H1 (cell line): ENCODE measurements around the gene CGB3. TPM values are rescaled to one million over a fixed set of nuclear protein-coding genes. Genes with fewer than 3 reads are reported as not detected.

Experiments used
- CTCF ChIA-PET: fragments of 300-600 bp; sonication (Branson Sonifier 250); formaldehyde crosslinking; loops from one replicate; lab custom pipeline; 2021; ENCODE audit not compliant: partially characterized antibody; lab: Charles Lee
- POLR2A ChIA-PET: fragments of 300-600 bp; sonication (Branson Sonifier 250); formaldehyde crosslinking; loops from one replicate; lab custom pipeline; 2021; ENCODE audit warnings: inconsistent platforms; ENCODE audit not compliant: partially characterized antibody; lab: Charles Lee
- DNase-seq, 2 experiments: peaks; one replicate each; pipeline versions ENCODE4 v3.0.0 to v3.0.0-alpha.2; 2010 to 2022; ENCODE audit warnings: low spot score in 2 of 2, low read depth in 1 of 2, mixed read lengths in 1 of 2
- FAIRE-seq: peaks from 2 replicates; lab custom pipeline; 2011; peaks lifted over from hg19 to GRCh38; lab: Jason Lieb, UNC
- H2AFZ ChIP-seq: 2 replicates; pipeline ENCODE4 v1.8.1; 2012; ENCODE audit warnings: low read length, inconsistent platforms
- H2AK5ac ChIP-seq: 2 replicates; pipeline ENCODE4 v1.6.1; 2013; ENCODE audit warnings: low read depth, low read length
- H2BK120ac ChIP-seq: replicated peaks from 2 replicates; pipeline ENCODE3; 2013; ENCODE audit warnings: low read depth, low read length, inconsistent platforms
- H2BK12ac ChIP-seq: 2 replicates; pipeline ENCODE4 v1.6.1; 2013; ENCODE audit warnings: low read depth, low read length
- H2BK15ac ChIP-seq: 2 replicates; pipeline ENCODE4 v1.6.1; 2013; ENCODE audit warnings: low read length
- H2BK20ac ChIP-seq: 2 replicates; pipeline ENCODE4 v1.6.1; 2013; ENCODE audit warnings: low read length
- H2BK5ac ChIP-seq: 2 replicates; pipeline ENCODE4 v1.6.1; 2013; ENCODE audit warnings: low read depth, low read length
- H3K14ac ChIP-seq: 2 replicates; pipeline ENCODE4 v1.6.1; 2013; ENCODE audit warnings: inconsistent platforms; ENCODE audit not compliant: insufficient read length
- H3K18ac ChIP-seq: 2 replicates; pipeline ENCODE4 v1.6.1; 2013; ENCODE audit warnings: low read length; ENCODE audit errors: extremely low read depth
- H3K23ac ChIP-seq: 2 replicates; pipeline ENCODE4 v1.6.1; 2013; ENCODE audit warnings: inconsistent platforms; ENCODE audit not compliant: insufficient read length
- H3K23me2 ChIP-seq: 2 replicates; pipeline ENCODE4 v1.6.1; 2013; ENCODE audit warnings: low read depth, low read length
- H3K27ac ChIP-seq: 2 replicates; pipeline ENCODE4 v1.6.1; 2011; ENCODE audit warnings: low read depth, low read length, inconsistent platforms
- H3K27me3 ChIP-seq, 4 experiments: replicated peaks in 1 of 4; 1 replicate in 1 of 4; 2 replicates in 3 of 4; pipeline versions ENCODE4 v1.6.1 to v1.8.1; 2011 to 2013; ENCODE audit warnings: low read length in 3 of 4, mild to moderate bottlenecking in 3 of 4, inconsistent platforms in 2 of 4, mixed read lengths in 2 of 4, moderate library complexity in 1 of 4; ENCODE audit not compliant: control insufficient read depth in 3 of 4, insufficient read depth in 3 of 4; ENCODE audit errors: extremely low read depth in 1 of 4
- H3K36me3 ChIP-seq, 4 experiments: 2 replicates each; pipeline versions ENCODE4 v1.6.1 to v1.8.1; 2011 to 2013; ENCODE audit warnings: mild to moderate bottlenecking in 4 of 4, low read length in 3 of 4, moderate library complexity in 2 of 4, control low read depth in 1 of 4, inconsistent platforms in 1 of 4; ENCODE audit not compliant: insufficient read depth in 4 of 4, control insufficient read depth in 2 of 4
- H3K4ac ChIP-seq: replicated peaks from 2 replicates; pipeline ENCODE3; 2013; ENCODE audit warnings: low read length, low read depth, mixed read lengths, inconsistent platforms; ENCODE audit not compliant: insufficient read length
- H3K4me1 ChIP-seq, 4 experiments: replicated peaks in 1 of 4; 1 replicate in 1 of 4; 2 replicates in 3 of 4; pipeline versions ENCODE4 v1.6.1 to v1.8.1; 2011 to 2013; ENCODE audit warnings: low read length in 3 of 4, inconsistent platforms in 2 of 4, mixed read lengths in 1 of 4; ENCODE audit not compliant: insufficient read depth in 4 of 4, control insufficient read depth in 3 of 4
- H3K4me2 ChIP-seq, 2 experiments: 2 replicates each; pipeline versions ENCODE4 v1.6.1 to v1.8.1; 2011 to 2013; ENCODE audit warnings: low read depth in 2 of 2, low read length in 2 of 2, control low read depth in 1 of 2, inconsistent platforms in 1 of 2, mild to moderate bottlenecking in 1 of 2; ENCODE audit not compliant: insufficient read depth in 1 of 2
- H3K4me3 ChIP-seq, 4 experiments: fragments of 200-600, 300-600 bp in 1 of 4; sonication (generic), shearing (Covaris generic), sonication (Bioruptor Twin) in 1 of 4; 2 replicates each; pipeline versions ENCODE4 v1.5.1 to v1.8.1; 2011 to 2016; ENCODE audit warnings: low read length in 4 of 4, low read depth in 3 of 4, control low read depth in 2 of 4, inconsistent platforms in 2 of 4, mild to moderate bottlenecking in 2 of 4, mixed read lengths in 1 of 4, moderate library complexity in 1 of 4; ENCODE audit not compliant: insufficient read depth in 2 of 4; ENCODE audit errors: extremely low read depth in 1 of 4
- H3K56ac ChIP-seq: replicated peaks from 2 replicates; pipeline ENCODE3; 2013; ENCODE audit warnings: low read depth, mild to moderate bottlenecking, mixed read lengths, low read length, inconsistent platforms; ENCODE audit not compliant: insufficient read length
- H3K79me1 ChIP-seq: 2 replicates; pipeline ENCODE4 v1.6.1; 2013; ENCODE audit warnings: low read depth, low read length, control low read depth
- H3K79me2 ChIP-seq, 2 experiments: 2 replicates each; pipeline versions ENCODE4 v1.6.1 to v1.8.1; 2012 to 2013; ENCODE audit warnings: low read length in 2 of 2, mild to moderate bottlenecking in 2 of 2, inconsistent platforms in 1 of 2; ENCODE audit not compliant: insufficient read depth in 2 of 2, control insufficient read depth in 1 of 2
- H3K9ac ChIP-seq, 4 experiments: replicated peaks in 1 of 4; 1 replicate in 1 of 4; 2 replicates in 3 of 4; pipeline versions ENCODE4 v1.6.1 to v1.8.1; 2011 to 2013; ENCODE audit warnings: low read depth in 3 of 4, low read length in 3 of 4, control low read depth in 2 of 4, mild to moderate bottlenecking in 2 of 4, moderate library complexity in 2 of 4, inconsistent platforms in 1 of 4; ENCODE audit errors: extremely low read depth in 1 of 4
- H3K9me3 ChIP-seq, 2 experiments: 2 replicates each; pipeline versions ENCODE4 v1.6.1 to v1.8.1; 2012 to 2013; ENCODE audit warnings: mild to moderate bottlenecking in 2 of 2, moderate library complexity in 2 of 2, control low read depth in 1 of 2, inconsistent platforms in 1 of 2, low read depth in 1 of 2, low read length in 1 of 2, mixed read lengths in 1 of 2; ENCODE audit not compliant: insufficient read depth in 2 of 2
- H4K20me1 ChIP-seq, 2 experiments: replicated peaks in 1 of 2; 2 replicates each; pipeline versions ENCODE3 to v1.8.1; 2011 to 2013; ENCODE audit warnings: inconsistent platforms in 2 of 2, low read length in 2 of 2, mild to moderate bottlenecking in 1 of 2; ENCODE audit not compliant: insufficient read depth in 2 of 2, control insufficient read depth in 1 of 2
- H4K5ac ChIP-seq: 2 replicates; pipeline ENCODE4 v1.6.1; 2013; ENCODE audit warnings: low read length, low read depth, mixed read lengths, inconsistent platforms; ENCODE audit not compliant: insufficient read length
- H4K8ac ChIP-seq: 2 replicates; pipeline ENCODE4 v1.8.0; 2013; ENCODE audit warnings: mild to moderate bottlenecking, moderate library complexity, low read length, inconsistent platforms; ENCODE audit not compliant: insufficient read depth; ENCODE audit errors: extremely low read depth
- H4K91ac ChIP-seq: replicated peaks from 2 replicates; pipeline ENCODE3; 2013; ENCODE audit warnings: low read length, mixed read lengths, inconsistent platforms; ENCODE audit not compliant: insufficient read length
- ASH2L ChIP-seq: fragments of 200-600, 300-600 bp; sonication (generic); IDR thresholded peaks from one replicate; pipeline ENCODE4 v1.7.1; 2017; ENCODE audit warnings: low read length
- CTBP2 ChIP-seq: IDR thresholded peaks from 2 replicates; pipeline ENCODE4 v1.7.0; 2011; ENCODE audit warnings: borderline replicate concordance, mild to moderate bottlenecking, moderate library complexity, mixed read lengths, low read length; ENCODE audit not compliant: insufficient read depth, insufficient read length
- E2F6 ChIP-seq: IDR thresholded peaks from 2 replicates; pipeline ENCODE4 v1.6.1; 2012; ENCODE audit warnings: inconsistent platforms
- FOSL1 ChIP-seq: IDR thresholded peaks from 2 replicates; pipeline ENCODE4 v1.6.1; 2011; ENCODE audit warnings: mild to moderate bottlenecking, low read depth, low read length, moderate library complexity; ENCODE audit not compliant: insufficient read depth
- HDAC6 ChIP-seq: IDR thresholded peaks from one replicate; pipeline ENCODE4 v1.7.1; 2012; ENCODE audit warnings: low read depth, mild to moderate bottlenecking, inconsistent platforms, low read length, moderate library complexity
- JUND ChIP-seq: IDR thresholded peaks from 2 replicates; pipeline ENCODE4 v1.6.1; 2011; ENCODE audit warnings: mild to moderate bottlenecking, improper control_type of control experiment, low read length
- KDM1A ChIP-seq: fragments of 200-600, 300-600 bp; sonication (generic); IDR thresholded peaks from 2 replicates; pipeline ENCODE4 v1.7.1; 2016; ENCODE audit warnings: mild to moderate bottlenecking, low read length, borderline replicate concordance
- RAD21 ChIP-seq, 2 experiments: IDR thresholded peaks in 1 of 2; conservative IDR thresholded peaks in 1 of 2; 2 replicates each; pipeline ENCODE4 v1.6.1; 2011; ENCODE audit warnings: low read depth in 2 of 2, low read length in 2 of 2, improper control_type of control experiment in 1 of 2, inconsistent platforms in 1 of 2, mild to moderate bottlenecking in 1 of 2, moderate library complexity in 1 of 2
- RNF2 ChIP-seq: fragments of 200-900, 300-1000 bp; sonication (generic); IDR thresholded peaks from 2 replicates; pipeline ENCODE4 v1.7.1; 2016; ENCODE audit warnings: borderline replicate concordance, low read depth, mild to moderate bottlenecking, antibody characterized with exemption, low read length; ENCODE audit not compliant: poor library complexity, severe bottlenecking; ENCODE audit errors: missing control alignments
- RXRA ChIP-seq: IDR thresholded peaks from 2 replicates; pipeline ENCODE4 v1.6.1; 2011; ENCODE audit warnings: low read depth, mild to moderate bottlenecking, low read length, moderate library complexity; ENCODE audit not compliant: insufficient read depth
- SAP30 ChIP-seq: fragments of 300-600 bp; sonication (generic); IDR thresholded peaks from 2 replicates; pipeline ENCODE4 v1.7.1; 2012; ENCODE audit warnings: low read length, moderate library complexity, mild to moderate bottlenecking, inconsistent platforms; ENCODE audit not compliant: insufficient read depth, insufficient replicate concordance
- SIRT6 ChIP-seq: IDR thresholded peaks from one replicate; pipeline ENCODE4 v1.7.1; 2012; ENCODE audit warnings: low read length, inconsistent platforms
- WGBS, 2 experiments: shearing (Covaris generic) in 1 of 2; methylation state at CpG; one replicate each; pipeline versions ENCODE4 v1.1.6 to v1.1.7; 2013 to 2015; ENCODE audit warnings: low lambda C conversion rate in 2 of 2, mixed read lengths in 2 of 2, inconsistent platforms in 1 of 2, low coverage in 1 of 2, missing lambda C conversion rate in 1 of 2; ENCODE audit not compliant: insufficient replicate concordance in 2 of 2, insufficient coverage in 1 of 2, insufficient read length in 1 of 2; ENCODE audit errors: extremely low coverage in 1 of 2, missing lambda C conversion rate in 1 of 2; 5-methylcytosine and 5-hydroxymethylcytosine counted together
- polyA plus RNA-seq, 7 experiments: library from polyadenylated mRNA; depleted of rRNA in 3 of 7; stranded (reverse) in 5 of 7; unstranded in 2 of 7; fragments of >200 nt in 5 of 7; fragments of 200-250 nt in 2 of 7; gene quantifications; 1 replicate in 5 of 7; 2 replicates in 1 of 7; 4 replicates in 1 of 7; pipeline versions ENCODE4 v1.2.1 to v1.2.3, GENCODE V29; 2011 to 2013; ENCODE audit warnings: missing spikeins in 2 of 7, mixed read lengths in 2 of 7
- total RNA-seq: library from RNA; stranded (reverse); fragmentation: NEBNext Ultra II Directional; extraction: Animal tissue kit (Norgen Biotek cat#: 25700); gene quantifications from 2 replicates; pipeline ENCODE4 v1.2.1, GENCODE V29; 2021

CGB3 gene
- total and polyA plus RNA-seq, 2 of the 8 experiments (the other 6 are each of a cell fraction or from before 2014, with no cell fraction given) = not detected

- no peak overlapping the region for H2AFZ ChIP-seq
- no peak overlapping the region for H2BK15ac ChIP-seq
- no peak overlapping the region for H3K14ac ChIP-seq
- H2BK120ac ChIP-seq = no peak overlapping the region
- no peak overlapping the region for H3K23ac ChIP-seq
- FAIRE-seq (no peak), DNase-seq (no peak)
- WGBS, 2 experiments = 83% methylated on average over 18 of the region's 25 CpGs; no CpG with 5 or more reads in 1 of the 2 experiments
- no peak overlapping the region for H3K4ac ChIP-seq
- no peak overlapping the region for H2BK12ac ChIP-seq
- peaks cover 10 to 44% (median 40%) of the 10 kb centered on the region in 4 experiments for H3K27me3 ChIP-seq
- no peak overlapping the region; the same call in 1 of the 2 replicates for H4K8ac ChIP-seq
- H2BK5ac ChIP-seq = no peak overlapping the region
- H4K91ac ChIP-seq = no peak overlapping the region
- H3K4me1 ChIP-seq = peaks cover 0 to 32% (median 26%) of the 10 kb centered on the region in 4 experiments; a peak in 6 of 7 replicates
- H3K23me2 ChIP-seq = peaks cover 12% of the 10 kb centered on the region
- no peak overlapping the region for H2AK5ac ChIP-seq
- H3K27ac ChIP-seq = no peak overlapping the region
- no peak overlapping the region for H3K56ac ChIP-seq
- no peak overlapping the region for H3K18ac ChIP-seq
- no peak overlapping the region for H2BK20ac ChIP-seq
- no peak overlapping the region for H3K4me3 ChIP-seq
- CTCF ChIA-PET = interaction anchor here (1.1 to 3.5 kb wide), 4 partner anchors 8 to 63 kb away, joined by 3 to 25 read pairs (median 6); no protein-coding TSS in a partner anchor
- H3K79me2 ChIP-seq = no peaks in the 10 kb centered on the region
- H3K79me1 ChIP-seq = no peaks in the 10 kb centered on the region
- H3K36me3 ChIP-seq = no peaks in the 10 kb centered on the region
- no peak overlapping the region for H4K5ac ChIP-seq
- POLR2A ChIA-PET = interaction anchor here (1.2 to 1.5 kb wide), 2 partner anchors 42 to 97 kb away, joined by 3 read pairs; no protein-coding TSS in a partner anchor
- H3K9ac ChIP-seq = no peak overlapping the region
- no peak overlapping the region for H3K4me2 ChIP-seq
- H4K20me1 ChIP-seq = peaks cover 0 to 2% of the 10 kb centered on the region in 2 experiments
- no peaks in the 10 kb centered on the region for H3K9me3 ChIP-seq
- TF ChIP-seq KDM1A (no peak), RXRA (no peak), RNF2 (no peak), JUND (no peak), CTBP2 (no peak), SIRT6 (no peak), FOSL1 (no peak), HDAC6 (no peak), SAP30 (no peak), RAD21 (IDR thresholded peaks at IDR 0.05 in 1 of 2, conservative IDR thresholded peaks at IDR 0.05 in 1 of 2; ENCODE audit: low read depth in 2 of 2, low read length in 2 of 2) (no peak), ASH2L (no peak), E2F6 (no peak)
Observed at GRCh38 chr19:49061445-49061844, 37.3 kb upstream of the CGB3 start.
